KG1 (cell line): ENCODE data around the gene PTPRD.

Experiments used
- DNase-seq: peaks from one replicate; lab custom pipeline; 2025; lab: John Stamatoyannopoulos, UW

PTPRD gene

DNA sequence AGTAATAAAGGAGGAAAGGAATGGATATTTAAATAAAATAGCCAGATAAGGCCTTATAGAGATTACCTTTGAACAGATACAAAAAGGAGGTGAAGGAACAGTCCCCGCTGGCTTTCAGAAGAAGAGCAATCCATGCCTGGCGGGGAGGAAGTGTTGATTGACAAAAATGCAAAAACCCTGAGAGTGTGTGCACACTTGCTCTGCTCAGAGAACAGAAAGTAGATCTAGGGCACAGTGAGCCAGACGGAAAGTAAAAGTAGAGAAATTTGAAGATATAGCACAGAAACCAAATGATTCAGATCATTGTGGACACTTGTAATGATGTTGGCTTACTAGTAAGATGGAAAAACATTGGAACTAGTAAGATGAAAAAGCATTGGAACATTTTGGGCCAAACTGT, 720.6 kb downstream of the PTPRD start:
- DNase-seq: no peak

DNA sequence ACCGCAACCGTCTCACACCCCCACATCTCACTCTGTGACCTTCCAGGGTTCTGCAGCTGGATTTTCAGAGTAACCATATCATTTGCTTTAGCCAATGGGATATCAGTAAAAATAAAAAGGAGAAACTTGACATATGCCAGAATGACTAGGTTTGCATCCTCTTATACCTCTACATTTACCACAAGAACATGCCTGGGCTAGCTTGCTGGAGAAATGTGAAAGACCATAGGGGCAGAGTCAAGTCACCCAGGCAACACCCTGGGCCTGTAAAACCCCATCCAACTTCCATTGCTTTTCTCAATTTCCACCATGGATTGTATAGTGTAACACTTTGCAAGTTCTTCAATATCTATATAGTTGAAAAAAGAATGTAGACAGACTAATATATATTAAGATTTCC, 731.1 kb downstream of the PTPRD start:
- no peak for DNase-seq

DNA sequence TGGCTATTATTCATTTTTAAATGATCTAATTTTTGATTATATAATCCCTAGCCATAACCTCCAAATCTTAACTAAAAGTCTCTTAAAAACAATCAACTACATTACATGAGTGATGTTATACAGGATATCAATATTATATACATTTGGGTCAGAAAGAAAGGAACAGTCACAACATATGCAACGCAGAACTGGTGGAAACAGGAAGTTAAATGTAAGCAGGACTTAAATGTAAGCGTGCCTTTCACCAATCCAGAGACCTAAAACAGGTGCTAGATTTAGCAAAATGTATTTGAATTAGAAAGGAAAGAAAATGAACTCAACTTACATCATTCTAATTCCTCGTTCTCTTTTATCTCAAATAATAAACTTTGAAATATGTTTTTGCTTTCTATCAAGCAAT, 738.5 kb downstream of the PTPRD start:
- no peak for DNase-seq

DNA sequence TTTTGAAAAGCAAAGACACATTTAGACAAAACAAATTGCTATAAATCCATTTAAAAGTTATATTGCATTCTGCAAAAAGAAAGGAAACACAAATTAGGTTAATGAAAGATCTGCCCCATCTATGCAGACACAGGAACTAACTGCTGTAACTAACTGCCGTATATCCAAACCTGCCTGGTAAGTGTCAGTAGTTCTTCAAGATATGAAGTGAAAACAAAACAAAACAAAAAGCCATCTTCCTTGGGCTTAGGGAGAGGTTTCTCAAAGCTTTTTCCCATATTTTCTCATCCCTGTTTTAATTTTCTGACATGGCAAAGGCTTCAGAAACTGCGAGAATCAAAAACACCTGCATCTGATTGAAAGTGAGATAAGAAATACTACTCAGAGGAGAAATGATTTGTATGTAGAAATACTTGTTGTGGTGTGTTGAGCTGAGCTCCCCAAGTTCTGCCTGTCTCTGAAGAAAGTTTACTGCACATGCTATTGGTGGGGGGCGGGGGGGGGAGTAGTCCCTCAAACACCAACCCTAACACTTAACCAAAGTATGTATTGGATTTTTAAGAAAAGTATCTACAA, 750.5 kb downstream of the PTPRD start:
- no peak for DNase-seq

GRCh38 chr9:9855177-9856078, 757.4 kb downstream of the PTPRD start:
- no peak for DNase-seq

GRCh38 chr9:9847750-9848149, 765.1 kb downstream of the PTPRD start:
- no peak for DNase-seq

DNA sequence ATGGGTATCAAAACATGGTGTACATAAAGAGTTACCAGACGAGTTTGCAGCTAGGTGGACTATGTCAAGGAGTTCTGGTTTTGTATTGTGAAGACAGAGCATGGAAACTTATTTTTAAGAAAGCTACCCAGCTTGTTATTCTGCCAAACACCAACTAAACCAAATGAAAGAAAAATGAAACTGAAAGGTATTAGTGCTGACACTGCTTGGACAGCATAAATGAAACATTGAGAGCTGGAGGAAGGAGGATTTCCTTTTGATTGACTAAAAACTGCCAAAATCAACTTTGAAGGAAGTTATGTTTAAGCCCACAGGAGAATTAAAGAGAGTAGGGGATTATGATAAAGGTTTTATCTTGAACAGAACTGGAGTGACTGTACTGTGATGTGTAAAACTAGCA, 766.2 kb downstream of the PTPRD start:
- DNase-seq: peak; percentile 26

DNA sequence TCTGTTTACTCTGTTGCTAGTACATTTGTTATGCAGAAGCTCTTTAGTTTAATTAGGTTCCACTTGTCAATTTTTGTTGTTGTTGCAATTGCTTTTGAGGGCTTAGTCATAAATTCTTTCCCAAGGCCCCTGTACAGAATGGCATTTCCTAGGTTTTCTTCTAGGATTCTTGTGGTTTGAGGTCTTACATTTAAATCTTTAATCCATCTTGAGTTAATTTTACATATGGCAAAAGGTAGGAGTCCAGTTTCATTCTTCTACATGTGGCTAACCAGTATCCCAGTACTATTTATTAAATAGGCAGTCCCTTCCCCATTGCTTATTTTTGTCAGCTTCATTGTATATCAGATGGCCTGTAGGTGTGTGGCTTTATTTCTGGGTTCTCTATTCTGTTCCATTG, 792.4 kb downstream of the PTPRD start:
- DNase-seq: no peak

DNA sequence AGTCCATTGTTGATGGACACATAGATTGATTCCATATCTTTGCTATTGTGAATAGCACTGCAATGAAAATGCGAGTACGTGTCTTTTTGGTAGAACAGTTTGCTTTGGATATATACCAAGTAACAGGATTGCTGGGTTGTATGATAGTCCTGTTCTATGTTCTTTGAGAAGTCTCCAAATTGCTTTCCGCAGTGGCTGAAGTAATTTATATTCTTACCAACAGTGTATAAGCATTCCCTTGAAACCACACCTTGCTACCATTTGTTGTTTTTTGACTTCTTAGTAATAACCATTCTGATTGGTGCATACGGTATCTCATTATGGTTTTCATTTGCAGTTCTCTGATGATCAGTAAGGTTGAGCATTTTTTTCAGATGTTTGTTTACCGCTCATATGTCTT, 792.9 kb downstream of the PTPRD start:
- no peak for DNase-seq

- no peak for DNase-seq
These were observed 795.6 kb downstream of the PTPRD start for GRCh38 chr9:9817176-9817575.

- DNase-seq: no peak
These were observed 808.7 kb downstream of the PTPRD start for GRCh38 chr9:9804109-9804508.

DNA sequence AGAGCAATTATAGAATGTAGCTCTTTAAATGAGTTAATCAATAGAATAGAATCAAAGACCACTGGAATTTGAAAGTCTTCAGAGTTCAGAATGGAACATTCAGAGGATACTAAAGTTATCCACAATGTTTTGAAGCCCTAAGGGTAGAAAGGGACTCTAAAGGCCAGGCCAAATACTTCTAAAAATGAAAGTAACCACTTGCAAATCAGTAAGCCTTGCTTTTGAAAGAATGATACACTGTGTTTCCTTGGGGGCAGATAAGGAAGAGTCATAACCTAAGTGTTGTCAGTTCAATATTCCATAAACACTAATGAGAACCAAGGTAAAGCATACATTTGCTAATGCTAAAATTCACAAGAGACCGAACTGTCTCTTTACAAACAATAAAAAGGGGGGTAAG, 813.5 kb downstream of the PTPRD start:
- no peak for DNase-seq

GRCh38 chr9:9792144-9792857, 820.5 kb downstream of the PTPRD start:
- DNase-seq: no peak

- no peak for DNase-seq
These were observed 821.2 kb downstream of the PTPRD start for GRCh38 chr9:9791611-9792010.

GRCh38 chr9:9790216-9790872, 822.5 kb downstream of the PTPRD start:
- DNase-seq: peak; percentile 3

GRCh38 chr9:9783711-9784110, 829.1 kb downstream of the PTPRD start:
- no peak for DNase-seq

DNA sequence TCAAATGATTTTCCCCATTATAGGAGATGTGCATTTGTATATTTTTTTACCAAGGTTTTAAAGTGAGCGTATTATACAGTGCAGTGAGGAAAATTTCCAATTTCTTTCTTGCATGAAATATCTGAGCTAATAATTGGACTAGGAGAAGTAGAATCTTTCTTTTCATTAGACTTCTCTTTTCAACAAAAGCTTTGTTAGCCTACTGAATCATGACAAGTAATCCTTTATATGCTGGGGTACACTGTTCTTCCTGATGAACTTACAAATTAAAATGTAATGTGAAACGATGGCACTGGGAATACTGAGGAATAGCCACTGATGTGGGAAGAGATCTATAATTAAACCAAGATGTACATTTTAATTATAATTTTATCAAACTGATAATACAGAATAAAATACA, 829.6 kb downstream of the PTPRD start:
- DNase-seq: no peak

- no peak for DNase-seq
These were observed 834.5 kb downstream of the PTPRD start for GRCh38 chr9:9778293-9778692.

DNA sequence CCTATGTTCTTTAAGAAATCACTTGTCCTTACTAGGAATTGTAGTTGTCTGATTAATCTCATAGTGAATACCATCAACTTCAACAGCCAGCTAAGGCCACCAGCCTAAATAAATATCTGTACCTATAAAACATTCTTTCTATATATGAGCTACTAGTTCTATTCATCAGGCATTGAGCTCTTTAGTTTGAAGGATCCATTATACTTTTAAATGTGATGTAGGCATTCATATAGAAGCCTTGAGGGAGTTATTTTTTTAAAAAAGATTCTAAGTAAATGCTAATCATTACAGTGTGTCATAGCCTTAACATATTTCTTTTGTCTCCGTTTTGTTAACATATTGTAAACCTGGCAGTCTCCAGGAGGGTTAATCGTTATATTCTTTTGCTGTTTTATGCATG, 838.3 kb downstream of the PTPRD start:
- no peak for DNase-seq

DNA sequence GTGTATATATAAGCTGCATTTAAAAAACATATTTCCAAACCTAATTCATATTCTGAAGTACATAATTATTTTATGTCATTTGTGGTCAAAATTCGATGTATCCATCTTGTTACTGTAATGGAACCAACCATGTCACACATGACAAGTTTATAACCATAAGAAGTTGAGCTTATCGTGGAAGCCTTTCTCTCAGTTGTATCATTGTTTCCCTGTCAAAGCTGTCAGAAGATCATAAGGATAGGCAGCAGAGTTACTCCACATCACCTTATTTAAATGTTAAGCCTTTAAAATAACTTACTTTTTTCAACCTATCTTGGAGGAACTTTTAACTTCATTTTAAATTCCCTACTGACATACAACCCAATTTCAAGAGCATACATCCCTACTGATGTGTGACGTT, 841.5 kb downstream of the PTPRD start:
- DNase-seq: no peak

- DNase-seq: no peak
These were observed 848.0 kb downstream of the PTPRD start for GRCh38 chr9:9764821-9765220.

GRCh38 chr9:9754186-9754585, 858.6 kb downstream of the PTPRD start:
- no peak for DNase-seq

DNA sequence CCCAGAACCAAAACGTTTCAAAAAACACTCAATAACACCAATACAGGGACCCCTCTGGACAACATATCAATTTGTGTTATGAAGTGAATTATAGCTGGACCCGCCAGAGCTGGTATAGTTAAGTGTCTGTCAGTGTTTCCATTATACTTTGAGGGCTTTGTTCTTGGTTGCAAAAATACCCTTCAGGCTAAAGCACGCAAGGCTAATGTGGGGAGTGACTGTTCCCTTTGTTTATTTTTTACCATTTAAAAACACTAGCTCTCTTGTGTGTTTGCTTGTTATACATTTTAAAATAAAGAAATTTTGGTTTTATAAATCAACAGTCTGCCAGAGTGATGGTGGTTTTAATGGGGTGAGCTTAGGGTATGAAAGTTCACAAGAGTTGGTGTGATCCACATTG, 859.5 kb downstream of the PTPRD start:
- DNase-seq: no peak
